Measurements from ENCODE around the gene IL17C. TPM values are rescaled to one million over a fixed set of nuclear protein-coding genes. Genes with fewer than 3 reads are reported as not detected.

Gene IL17C
- not detected for polyA plus RNA-seq (ENCODE audit: insufficient read length in 4 of 4)

GRCh38 chr16:88638323-88639230 lies at the start of gene IL17C:
Gene IL17C (plus strand): TSS chr16:88638572. CDS start chr16:88638642, 70 bp downstream.
- no peak for DNase-seq (ENCODE audit: low read depth in 4 of 4, low spot score in 3 of 4)

GRCh38 chr16:88588754-88589153 lies 49.6 kb upstream of the IL17C start:
- DNase-seq (ENCODE audit: low read depth in 4 of 4, low spot score in 3 of 4), result no peak

- no peak for DNase-seq (ENCODE audit: low read depth in 4 of 4, low spot score in 3 of 4)
Measured at GRCh38 chr16:88589441-88589840, 48.9 kb upstream of the IL17C start.

- DNase-seq (ENCODE audit: low read depth in 4 of 4, low spot score in 3 of 4), result no peak
Measured at GRCh38 chr16:88591577-88592021, 46.8 kb upstream of the IL17C start.

- DNase-seq (ENCODE audit: low read depth in 4 of 4, low spot score in 3 of 4), result no peak
Measured at GRCh38 chr16:88593061-88593460, 45.3 kb upstream of the IL17C start.

GRCh38 chr16:88593489-88593888 lies 44.9 kb upstream of the IL17C start:
- no peak for DNase-seq (ENCODE audit: low read depth in 4 of 4, low spot score in 3 of 4)

- no peak for DNase-seq (ENCODE audit: low read depth in 4 of 4, low spot score in 3 of 4)
Measured at GRCh38 chr16:88593910-88594309, 44.5 kb upstream of the IL17C start.

GRCh38 chr16:88595101-88595500 lies 43.3 kb upstream of the IL17C start:
- DNase-seq (ENCODE audit: low read depth in 4 of 4, low spot score in 3 of 4), result no peak

- no peak for DNase-seq (ENCODE audit: low read depth in 4 of 4, low spot score in 3 of 4)
Measured at GRCh38 chr16:88595921-88596320, 42.5 kb upstream of the IL17C start.

GRCh38 chr16:88596483-88596882 lies 41.9 kb upstream of the IL17C start:
- no peak for DNase-seq (ENCODE audit: low read depth in 4 of 4, low spot score in 3 of 4)

GRCh38 chr16:88597856-88598491 lies 40.4 kb upstream of the IL17C start:
- no peak for DNase-seq (ENCODE audit: low read depth in 4 of 4, low spot score in 3 of 4)

GRCh38 chr16:88599092-88599733 lies 39.2 kb upstream of the IL17C start:
- DNase-seq (ENCODE audit: low read depth in 4 of 4, low spot score in 3 of 4), result no peak

GRCh38 chr16:88599825-88600538 lies 38.4 kb upstream of the IL17C start:
- no peak for DNase-seq (ENCODE audit: low read depth in 4 of 4, low spot score in 3 of 4)

GRCh38 chr16:88600539-88600896 lies 37.9 kb upstream of the IL17C start:
- DNase-seq (ENCODE audit: low read depth in 4 of 4, low spot score in 3 of 4), result no peak

GRCh38 chr16:88601313-88602036 lies 36.9 kb upstream of the IL17C start:
- DNase-seq (ENCODE audit: low read depth in 4 of 4, low spot score in 3 of 4), result no peak

- no peak for DNase-seq (ENCODE audit: low read depth in 4 of 4, low spot score in 3 of 4)
Measured at GRCh38 chr16:88602091-88602490, 36.3 kb upstream of the IL17C start.

GRCh38 chr16:88605186-88606147 lies 32.9 kb upstream of the IL17C start:
- no peak for DNase-seq (ENCODE audit: low read depth in 4 of 4, low spot score in 3 of 4)

GRCh38 chr16:88606148-88606757 lies 32.1 kb upstream of the IL17C start:
- DNase-seq (ENCODE audit: low read depth in 4 of 4, low spot score in 3 of 4), result no peak

- no peak for DNase-seq (ENCODE audit: low read depth in 4 of 4, low spot score in 3 of 4)
Measured at GRCh38 chr16:88608076-88608475, 30.3 kb upstream of the IL17C start.

Measured in left renal pelvis (tissue), 4 donors.